Mesenchymal stem cell (in vitro differentiated cells and primary cell): ENCODE data around the gene IRF2.
A peak's percentile ranks its signal among the peaks of the same experiment; 100 is the strongest.

Experiments
- DNase-seq: peaks from one replicate; pipeline ENCODE4 v3.0.0-alpha.2; 2013
- H2AFZ ChIP-seq: one replicate; pipeline ENCODE4 v1.6.1; 2013; ENCODE audit warnings: low read depth, mild to moderate bottlenecking, control low read depth, inconsistent platforms, low read length, moderate library complexity
- H2AK5ac ChIP-seq: 2 replicates; pipeline ENCODE4 v1.6.1; 2013; ENCODE audit warnings: low read length, moderate library complexity, mild to moderate bottlenecking, inconsistent platforms; ENCODE audit not compliant: severe bottlenecking
- H2BK120ac ChIP-seq: one replicate; pipeline ENCODE4 v1.6.1; 2013; ENCODE audit warnings: low read depth, mild to moderate bottlenecking, inconsistent platforms, low read length, moderate library complexity
- H2BK12ac ChIP-seq, 2 experiments: one replicate each; pipeline ENCODE4 v1.6.1; 2013; ENCODE audit warnings: inconsistent platforms in 2 of 2, low read length in 2 of 2, mild to moderate bottlenecking in 2 of 2, moderate library complexity in 2 of 2, control low read depth in 1 of 2
- H2BK15ac ChIP-seq: one replicate; pipeline ENCODE4 v1.6.1; 2013; ENCODE audit warnings: mild to moderate bottlenecking, low read depth, inconsistent platforms; ENCODE audit not compliant: poor library complexity, severe bottlenecking
- H2BK5ac ChIP-seq: 2 replicates; pipeline ENCODE4 v1.6.1; 2013; ENCODE audit warnings: low read depth, mild to moderate bottlenecking, low read length, control low read depth, inconsistent platforms; ENCODE audit not compliant: poor library complexity, severe bottlenecking
- H3K14ac ChIP-seq, 2 experiments: one replicate each; pipeline ENCODE4 v1.6.1; 2013; ENCODE audit warnings: inconsistent platforms in 2 of 2, low read length in 2 of 2, control low read depth in 1 of 2, mild to moderate bottlenecking in 1 of 2, moderate library complexity in 1 of 2
- H3K18ac ChIP-seq, 2 experiments: one replicate each; pipeline ENCODE4 v1.6.1; 2013; ENCODE audit warnings: inconsistent platforms in 2 of 2, low read length in 2 of 2, control low read depth in 1 of 2, low read depth in 1 of 2, mild to moderate bottlenecking in 1 of 2
- H3K23ac ChIP-seq, 2 experiments: one replicate each; pipeline ENCODE4 v1.6.1; 2013; ENCODE audit warnings: inconsistent platforms in 2 of 2, low read length in 2 of 2, mild to moderate bottlenecking in 2 of 2, moderate library complexity in 2 of 2, control low read depth in 1 of 2
- H3K27ac ChIP-seq: 2 replicates; pipeline ENCODE4 v1.5.1; 2013; ENCODE audit warnings: mild to moderate bottlenecking, moderate library complexity, low read length, control low read depth, inconsistent platforms; ENCODE audit not compliant: poor library complexity, severe bottlenecking
- H3K27me3 ChIP-seq, 2 experiments: 2 replicates each; pipeline versions ENCODE4 v1.6.1 to v1.7.0; 2013; ENCODE audit warnings: low read length in 2 of 2, mild to moderate bottlenecking in 2 of 2, moderate library complexity in 2 of 2, control low read depth in 1 of 2, inconsistent platforms in 1 of 2; ENCODE audit not compliant: control insufficient read depth in 1 of 2, insufficient read depth in 1 of 2
- H3K36me3 ChIP-seq, 2 experiments: 2 replicates each; pipeline versions ENCODE4 v1.6.1 to v1.7.0; 2013; ENCODE audit warnings: low read length in 2 of 2, control low read depth in 1 of 2, inconsistent platforms in 1 of 2, low read depth in 1 of 2, mild to moderate bottlenecking in 1 of 2; ENCODE audit not compliant: insufficient read depth in 2 of 2, control insufficient read depth in 1 of 2
- H3K4ac ChIP-seq, 2 experiments: one replicate each; pipeline ENCODE4 v1.6.1; 2013; ENCODE audit warnings: inconsistent platforms in 2 of 2, low read length in 2 of 2, mild to moderate bottlenecking in 2 of 2, moderate library complexity in 2 of 2, control low read depth in 1 of 2, low read depth in 1 of 2
- H3K4me1 ChIP-seq: 2 replicates; pipeline ENCODE4 v1.6.1; 2013; ENCODE audit warnings: low read depth, low read length, control low read depth; ENCODE audit not compliant: control insufficient read depth, insufficient read depth
- H3K4me2 ChIP-seq: 2 replicates; pipeline ENCODE4 v1.6.1; 2013; ENCODE audit warnings: low read length, mild to moderate bottlenecking, inconsistent platforms; ENCODE audit not compliant: poor library complexity, severe bottlenecking
- H3K4me3 ChIP-seq, 2 experiments: 2 replicates each; pipeline versions ENCODE4 v1.5.1 to v1.7.0; 2013; ENCODE audit warnings: low read length in 2 of 2, mild to moderate bottlenecking in 2 of 2, control low read depth in 1 of 2, low read depth in 1 of 2; ENCODE audit not compliant: insufficient read depth in 1 of 2
- H3K79me1 ChIP-seq: replicated peaks from 2 replicates; pipeline ENCODE4 v1.6.1; 2013; ENCODE audit warnings: mild to moderate bottlenecking, control low read depth, low read length, inconsistent platforms; ENCODE audit not compliant: poor library complexity, severe bottlenecking
- H3K9ac ChIP-seq: 2 replicates; pipeline ENCODE4 v1.7.0; 2013; ENCODE audit warnings: mild to moderate bottlenecking, low read length, moderate library complexity
- H3K9me3 ChIP-seq: 2 replicates; pipeline ENCODE4 v1.7.0; 2013; ENCODE audit warnings: mild to moderate bottlenecking, low read length; ENCODE audit not compliant: control insufficient read depth
- H4K8ac ChIP-seq: one replicate; pipeline ENCODE4 v1.6.1; 2013; ENCODE audit warnings: inconsistent platforms, mild to moderate bottlenecking, low read length, moderate library complexity
- H4K91ac ChIP-seq: one replicate; pipeline ENCODE4 v1.6.1; 2013; ENCODE audit warnings: mild to moderate bottlenecking, low read length, inconsistent platforms
- WGBS: methylation state at CpG from one replicate; pipeline ENCODE4 v1.1.7; 2013; ENCODE audit warnings: mixed read lengths; 5-methylcytosine and 5-hydroxymethylcytosine counted together

Gene IRF2

DNA sequence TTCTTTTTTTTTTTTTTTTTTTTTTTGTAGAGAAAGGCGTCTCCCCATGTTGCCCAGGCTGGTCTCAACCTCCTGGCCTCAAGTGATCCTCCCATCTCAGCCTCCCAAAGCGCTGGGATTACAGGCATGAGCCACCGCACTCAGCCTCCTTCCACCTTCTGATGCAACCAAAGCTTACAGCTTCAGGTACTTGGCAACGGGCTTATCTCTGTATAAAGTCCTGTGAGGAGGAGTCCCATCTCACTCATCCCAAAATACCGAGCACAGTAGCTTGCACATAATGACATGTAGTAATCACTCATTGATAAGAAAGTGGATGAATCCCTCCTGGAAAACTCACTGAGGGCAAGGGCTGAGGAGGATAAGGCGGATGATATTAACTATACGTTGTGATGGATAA is 19.1 kb downstream of the IRF2 start:
- no peak overlapping the region for H3K27ac ChIP-seq
- H3K9ac ChIP-seq, result no peak overlapping the region
- no peak overlapping the region for H2AFZ ChIP-seq
- no peak overlapping the region for H3K4ac ChIP-seq
- H2BK12ac ChIP-seq, result no peak overlapping the region
- H3K18ac ChIP-seq, result no peak overlapping the region
- no peak overlapping the region for H4K91ac ChIP-seq
- H3K23ac ChIP-seq, result no peak overlapping the region
- WGBS, result 95% methylated on average over 2 of the region's 7 CpGs
- H2BK120ac ChIP-seq, result no peak overlapping the region
- H3K14ac ChIP-seq, result no peak overlapping the region
- no peak overlapping the region for H2BK15ac ChIP-seq
- H3K4me1 ChIP-seq, result peaks cover 9% of the 10 kb centered on the region
- no peak for DNase-seq
- no peaks in the 10 kb centered on the region for H3K27me3 ChIP-seq
- no peak overlapping the region for H3K4me3 ChIP-seq
- H4K8ac ChIP-seq, result no peak overlapping the region
- no peaks in the 10 kb centered on the region for H3K9me3 ChIP-seq
- peaks cover 41% of the 10 kb centered on the region for H3K79me1 ChIP-seq
- no peak overlapping the region for H3K4me2 ChIP-seq
- peaks cover 5 to 20% of the 10 kb centered on the region in 2 experiments for H3K36me3 ChIP-seq
- no peak overlapping the region for H2AK5ac ChIP-seq
- no peak overlapping the region for H2BK5ac ChIP-seq

DNA sequence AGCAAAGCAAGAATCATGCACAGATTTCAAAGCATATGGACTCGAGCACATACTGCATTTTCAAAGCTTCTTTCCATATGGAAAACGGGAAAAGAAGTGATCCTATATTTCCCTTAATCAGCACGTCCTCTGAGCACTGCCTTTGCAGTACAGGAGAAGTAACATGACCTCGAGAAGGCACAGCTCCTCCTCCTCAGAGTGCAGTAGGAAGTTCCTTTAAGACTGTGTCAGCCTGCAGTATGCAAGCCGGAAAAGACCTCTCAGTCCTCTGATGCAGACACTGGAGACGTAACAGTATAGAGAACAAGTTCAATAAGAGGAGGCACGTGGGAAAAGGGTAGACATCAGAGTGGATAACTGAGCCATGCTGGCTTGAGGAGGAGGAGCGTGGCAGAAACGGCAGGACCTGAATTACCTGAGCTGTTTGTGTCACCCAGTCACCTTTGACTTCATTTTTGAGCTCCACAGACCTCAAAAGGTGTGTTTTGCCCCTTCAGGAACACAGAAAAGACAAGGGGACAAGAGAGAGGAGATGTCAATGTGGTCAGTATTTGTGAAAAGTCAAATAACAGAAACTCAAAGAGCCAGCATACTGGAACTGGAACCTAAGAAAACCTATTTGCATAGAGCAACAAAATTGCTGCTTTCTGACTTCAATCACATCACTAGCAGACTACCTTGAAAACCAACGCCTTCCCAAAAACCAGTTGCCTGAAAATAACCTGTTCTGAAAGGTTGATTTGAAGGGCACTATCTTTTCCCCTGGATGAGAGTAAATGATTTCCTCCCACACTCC is 20.8 kb downstream of the IRF2 start:
- no peak overlapping the region for H2BK15ac ChIP-seq
- WGBS, result 17% methylated on average over 10 of the region's 10 CpGs
- H3K18ac ChIP-seq, result peak overlapping the region; percentile 52
- no peak overlapping the region for H2AK5ac ChIP-seq
- no peak overlapping the region for H2AFZ ChIP-seq
- H3K27ac ChIP-seq, result peak overlapping the region; percentile 30
- H4K8ac ChIP-seq, result peak overlapping the region; percentile 73
- no peaks in the 10 kb centered on the region for H3K27me3 ChIP-seq
- H3K4me2 ChIP-seq, result peak overlapping the region; percentile 59
- peak overlapping the region in 1 of 2 experiments; percentile 69 for H2BK12ac ChIP-seq
- H2BK5ac ChIP-seq, result no peak overlapping the region
- DNase-seq, result peak; percentile 95
- no peak overlapping the region for H3K23ac ChIP-seq
- peak overlapping the region; percentile 73 for H3K9ac ChIP-seq
- H4K91ac ChIP-seq, result peak overlapping the region; percentile 46
- H3K4me3 ChIP-seq, result peak overlapping the region in 1 of 2 experiments; percentile 17
- peak overlapping the region; percentile 27 for H2BK120ac ChIP-seq
- peak overlapping the region in 1 of 2 experiments; percentile 29 for H3K4ac ChIP-seq
- H3K14ac ChIP-seq, result no peak overlapping the region
- peaks cover 13% of the 10 kb centered on the region for H3K4me1 ChIP-seq
- H3K36me3 ChIP-seq, result peaks cover 5 to 26% of the 10 kb centered on the region in 2 experiments
- H3K9me3 ChIP-seq, result no peaks in the 10 kb centered on the region
- H3K79me1 ChIP-seq, result peaks cover 48% of the 10 kb centered on the region

DNA sequence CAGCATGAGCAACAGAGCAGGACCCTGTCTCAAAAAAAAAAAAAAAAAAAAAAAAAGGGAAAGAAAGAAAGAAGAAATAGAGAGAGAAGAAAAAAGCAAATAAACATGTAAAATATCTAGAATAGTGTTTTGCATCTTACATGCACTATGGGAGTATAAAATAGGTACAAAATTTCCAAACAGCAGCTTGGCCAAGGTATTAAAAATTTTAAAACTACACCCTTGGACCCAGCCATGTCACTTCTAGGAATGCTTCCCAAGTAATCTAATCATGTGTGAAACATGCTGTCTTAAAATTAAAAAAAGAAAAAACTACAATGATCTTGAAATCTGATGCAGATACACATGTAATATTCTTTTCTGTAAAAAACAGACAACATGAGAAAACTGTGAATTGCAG is 21.6 kb downstream of the IRF2 start:
- peaks cover 5 to 26% of the 10 kb centered on the region in 2 experiments for H3K36me3 ChIP-seq
- no peak overlapping the region for H3K4ac ChIP-seq
- H2BK120ac ChIP-seq, result no peak overlapping the region
- no peak overlapping the region for H3K27ac ChIP-seq
- H4K8ac ChIP-seq, result no peak overlapping the region
- H3K9ac ChIP-seq, result no peak overlapping the region
- H3K14ac ChIP-seq, result no peak overlapping the region
- H3K79me1 ChIP-seq, result peaks cover 48% of the 10 kb centered on the region
- H3K9me3 ChIP-seq, result no peaks in the 10 kb centered on the region
- H3K4me1 ChIP-seq, result peaks cover 14% of the 10 kb centered on the region
- H2AK5ac ChIP-seq, result no peak overlapping the region
- H3K18ac ChIP-seq, result no peak overlapping the region
- H2BK12ac ChIP-seq, result no peak overlapping the region
- no peak overlapping the region for H3K23ac ChIP-seq
- no peak overlapping the region for H2AFZ ChIP-seq
- no peaks in the 10 kb centered on the region for H3K27me3 ChIP-seq
- no peak overlapping the region for H4K91ac ChIP-seq
- H2BK5ac ChIP-seq, result no peak overlapping the region
- no peak overlapping the region for H3K4me3 ChIP-seq
- H3K4me2 ChIP-seq, result no peak overlapping the region
- no peak for DNase-seq
- H2BK15ac ChIP-seq, result no peak overlapping the region

DNA sequence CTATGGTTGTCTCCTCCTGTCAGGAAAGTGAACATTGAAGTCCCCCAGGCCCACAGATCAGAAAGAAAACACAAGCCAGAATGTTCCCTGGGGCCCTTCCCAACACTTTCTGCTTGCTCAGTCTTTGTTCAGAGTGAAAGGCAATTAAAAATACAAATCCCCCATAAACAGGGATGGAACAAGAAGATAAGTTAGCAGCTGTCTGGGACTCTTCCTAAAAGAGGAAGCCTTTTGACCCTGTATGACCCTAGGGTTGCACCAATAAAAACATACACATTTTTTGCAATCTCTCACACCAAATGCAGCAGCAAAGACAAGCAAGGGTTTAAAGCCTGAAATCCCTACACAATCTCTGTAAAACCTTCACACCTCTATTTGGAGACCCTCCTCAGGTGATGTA is 22.6 kb downstream of the IRF2 start:
- Histone ChIP-seq H3K79me1 (peaks cover 41% of the 10 kb centered on the region), H2BK15ac (no peak overlapping the region), H4K8ac (no peak overlapping the region), H2AFZ (no peak overlapping the region), H3K9ac (peak overlapping the region; percentile 11), H3K14ac (no peak overlapping the region), H3K27ac (no peak overlapping the region), H3K4me1 (peaks cover 15% of the 10 kb centered on the region), H2AK5ac (no peak overlapping the region), H3K4ac (peak overlapping the region in 1 of 2 experiments; percentile 15), H3K27me3 (no peaks in the 10 kb centered on the region), H2BK12ac (peak overlapping the region in 1 of 2 experiments; percentile 54), H3K23ac (no peak overlapping the region), H4K91ac (no peak overlapping the region), H2BK120ac (no peak overlapping the region), H3K36me3 (peaks cover 5 to 20% of the 10 kb centered on the region in 2 experiments), H3K4me3 (no peak overlapping the region), H2BK5ac (no peak overlapping the region), H3K4me2 (no peak overlapping the region), H3K18ac (no peak overlapping the region), H3K9me3 (no peaks in the 10 kb centered on the region)
- DNase-seq, result no peak
